Raji (cell line): Measurements from ENCODE around the gene SCN1B.

Experiments
- POLR2A ChIP-seq: IDR thresholded peaks from 2 replicates; pipeline ENCODE4 v1.6.1; 2011; ENCODE audit warnings: low read depth, low read length, control low read depth; ENCODE audit not compliant: insufficient read depth

The SCN1B gene

GRCh38 chr19:35053667-35054293, 23.5 kb downstream of the SCN1B start:
- no peak for TF ChIP-seq POLR2A

GRCh38 chr19:35054626-35055025, 24.4 kb downstream of the SCN1B start:
- TF ChIP-seq POLR2A, result no peak

GRCh38 chr19:35055715-35056179, 25.5 kb downstream of the SCN1B start:
- TF ChIP-seq POLR2A, result no peak

GRCh38 chr19:35056513-35057063, 26.3 kb downstream of the SCN1B start:
- TF ChIP-seq POLR2A, result no peak

- TF ChIP-seq POLR2A, result no peak
Observed at GRCh38 chr19:35058370-35058769, 28.1 kb downstream of the SCN1B start.

- no peak for TF ChIP-seq POLR2A
Observed at GRCh38 chr19:35059006-35059798, 28.9 kb downstream of the SCN1B start.

GRCh38 chr19:35059799-35060091, 29.5 kb downstream of the SCN1B start:
- TF ChIP-seq POLR2A, result no peak

GRCh38 chr19:35060160-35060855, 30.0 kb downstream of the SCN1B start:
- TF ChIP-seq POLR2A, result no peak

GRCh38 chr19:35061583-35062373, 31.5 kb downstream of the SCN1B start:
- TF ChIP-seq POLR2A, result no peak

GRCh38 chr19:35062942-35063341, 32.7 kb downstream of the SCN1B start:
- TF ChIP-seq POLR2A, result no peak

GRCh38 chr19:35063940-35064818, 33.9 kb downstream of the SCN1B start:
- TF ChIP-seq POLR2A, result no peak

- no peak for TF ChIP-seq POLR2A
Observed at GRCh38 chr19:35065574-35065973, 35.3 kb downstream of the SCN1B start.

- TF ChIP-seq POLR2A, result no peak
Observed at GRCh38 chr19:35066121-35066520, 35.9 kb downstream of the SCN1B start.
